H9 (cell line): ENCODE results near the gene HS6ST2. TPM values are rescaled to one million over a fixed set of nuclear protein-coding genes. Genes with fewer than 3 reads are reported as not detected.

ENCODE experiments used
- DNase-seq: peaks from one replicate; pipeline ENCODE4 v3.0.0-alpha.2; 2017
- H2AFZ ChIP-seq: one replicate; pipeline ENCODE4 v1.6.1; 2013; ENCODE audit warnings: mild to moderate bottlenecking, low read length, control low read depth, moderate library complexity
- H2AK5ac ChIP-seq: 2 replicates; pipeline ENCODE4 v1.6.1; 2013; ENCODE audit warnings: low read length, control low read depth, mixed read lengths; ENCODE audit not compliant: insufficient read length
- H2BK120ac ChIP-seq: one replicate; pipeline ENCODE4 v1.6.1; 2013; ENCODE audit warnings: low read depth, mild to moderate bottlenecking, low read length, control low read depth, inconsistent platforms; ENCODE audit not compliant: poor library complexity, severe bottlenecking
- H2BK12ac ChIP-seq: 2 replicates; pipeline ENCODE4 v1.6.1; 2013; ENCODE audit warnings: low read length, control low read depth, mixed read lengths, low read depth; ENCODE audit not compliant: insufficient read length
- H2BK15ac ChIP-seq: 2 replicates; pipeline ENCODE4 v1.6.1; 2013; ENCODE audit warnings: low read depth, low read length, control low read depth
- H2BK20ac ChIP-seq: one replicate; pipeline ENCODE4 v1.6.1; 2013; ENCODE audit warnings: low read depth, mild to moderate bottlenecking, low read length, control low read depth, inconsistent platforms; ENCODE audit not compliant: poor library complexity, severe bottlenecking
- H2BK5ac ChIP-seq: 2 replicates; pipeline ENCODE4 v1.6.1; 2013; ENCODE audit warnings: low read length, control low read depth, mixed read lengths; ENCODE audit not compliant: insufficient read length
- H3K14ac ChIP-seq: 2 replicates; pipeline ENCODE4 v1.6.1; 2013; ENCODE audit warnings: low read length, control low read depth; ENCODE audit not compliant: insufficient read depth
- H3K18ac ChIP-seq: 2 replicates; pipeline ENCODE4 v1.6.1; 2013; ENCODE audit warnings: low read depth, mild to moderate bottlenecking, mixed read lengths, low read length, control low read depth; ENCODE audit not compliant: insufficient read length
- H3K23ac ChIP-seq: 2 replicates; pipeline ENCODE4 v1.6.1; 2013; ENCODE audit warnings: low read length, control low read depth, mixed read lengths, low read depth; ENCODE audit not compliant: insufficient read length
- H3K23me2 ChIP-seq: 2 replicates; pipeline ENCODE4 v1.6.1; 2013; ENCODE audit warnings: low read depth, mild to moderate bottlenecking, mixed read lengths, low read length, control low read depth; ENCODE audit not compliant: insufficient read length, poor library complexity, severe bottlenecking
- H3K27ac ChIP-seq: 2 replicates; pipeline ENCODE4 v1.5.1; 2013; ENCODE audit warnings: low read length, control low read depth, mixed read lengths, low read depth; ENCODE audit not compliant: insufficient read length
- H3K27me3 ChIP-seq: 2 replicates; pipeline ENCODE4 v1.6.1; 2013; ENCODE audit warnings: low read length, control low read depth, inconsistent platforms; ENCODE audit not compliant: insufficient read depth
- H3K4ac ChIP-seq: 2 replicates; pipeline ENCODE4 v1.6.1; 2013; ENCODE audit warnings: low read depth, mild to moderate bottlenecking, control low read depth, inconsistent platforms, low read length, moderate library complexity
- H3K4me1 ChIP-seq: 2 replicates; pipeline ENCODE4 v1.6.1; 2013; ENCODE audit warnings: low read length, control low read depth, inconsistent platforms; ENCODE audit not compliant: insufficient read depth
- H3K4me2 ChIP-seq: 2 replicates; pipeline ENCODE4 v1.6.1; 2013; ENCODE audit warnings: low read length, control low read depth, mixed read lengths; ENCODE audit not compliant: insufficient read length, insufficient read depth
- H3K56ac ChIP-seq: 2 replicates; pipeline ENCODE4 v1.6.1; 2013; ENCODE audit warnings: low read depth, mild to moderate bottlenecking, mixed read lengths, low read length, control low read depth; ENCODE audit not compliant: insufficient read length
- H3K79me1 ChIP-seq: 2 replicates; pipeline ENCODE4 v1.6.1; 2013; ENCODE audit warnings: low read depth, mild to moderate bottlenecking, moderate library complexity, low read length, control low read depth, inconsistent platforms; ENCODE audit not compliant: insufficient read depth, poor library complexity, severe bottlenecking
- H3K79me2 ChIP-seq: 2 replicates; pipeline ENCODE4 v1.6.1; 2013; ENCODE audit warnings: low read length, control low read depth, inconsistent platforms; ENCODE audit not compliant: insufficient read depth
- H3K9ac ChIP-seq: 2 replicates; pipeline ENCODE4 v1.6.1; 2013; ENCODE audit warnings: low read length, control low read depth, mixed read lengths; ENCODE audit not compliant: insufficient read length; ENCODE audit errors: extremely low read depth
- H3K9me3 ChIP-seq: one replicate; pipeline ENCODE4 v1.6.1; 2013; ENCODE audit warnings: low read depth, low read length, inconsistent platforms; ENCODE audit not compliant: control insufficient read depth
- H3T11ph ChIP-seq: one replicate; pipeline ENCODE4 v1.6.1; 2013; ENCODE audit warnings: mild to moderate bottlenecking, low read length, control low read depth, inconsistent platforms
- H4K20me1 ChIP-seq: one replicate; pipeline ENCODE4 v1.6.1; 2013; ENCODE audit not compliant: control insufficient read depth, insufficient read length, insufficient read depth
- H4K5ac ChIP-seq: 2 replicates; pipeline ENCODE4 v1.6.1; 2013; ENCODE audit warnings: low read depth, mild to moderate bottlenecking, mixed read lengths, low read length, control low read depth; ENCODE audit not compliant: insufficient read length
- H4K8ac ChIP-seq: replicated peaks from 2 replicates; pipeline ENCODE4 v1.6.1; 2013; ENCODE audit warnings: low read length, control low read depth, mixed read lengths, low read depth; ENCODE audit not compliant: insufficient read length
- H4K91ac ChIP-seq: 2 replicates; pipeline ENCODE4 v1.6.1; 2013; ENCODE audit warnings: low read depth, mild to moderate bottlenecking, moderate library complexity, mixed read lengths, low read length, control low read depth; ENCODE audit not compliant: insufficient read length
- H3K27ac Mint-ChIP-seq, 3 experiments: 2 replicates in 2 of 3; 3 replicates in 1 of 3; pipeline ENCODE4 v1.8.0; 2020 to 2021; ENCODE audit warnings: mixed read lengths in 3 of 3, mild to moderate bottlenecking in 1 of 3, moderate library complexity in 1 of 3
- H3K27me3 Mint-ChIP-seq: 2 replicates; pipeline ENCODE4 v1.8.0; 2021; ENCODE audit warnings: low read depth, mild to moderate bottlenecking, moderate library complexity, mixed read lengths
- H3K36me3 Mint-ChIP-seq, 3 experiments: 2 replicates in 2 of 3; 3 replicates in 1 of 3; pipeline ENCODE4 v1.8.0; 2020 to 2021; ENCODE audit warnings: low read depth in 3 of 3, mixed read lengths in 3 of 3; ENCODE audit not compliant: insufficient read depth in 1 of 3
- H3K4me1 Mint-ChIP-seq, 2 experiments: 2 replicates each; pipeline ENCODE4 v1.8.0; 2020; ENCODE audit warnings: mixed read lengths in 2 of 2
- H3K4me3 Mint-ChIP-seq, 2 experiments: 2 replicates in 1 of 2; 3 replicates in 1 of 2; pipeline ENCODE4 v1.8.0; 2020 to 2021; ENCODE audit warnings: mild to moderate bottlenecking in 2 of 2, mixed read lengths in 2 of 2, moderate library complexity in 1 of 2
- H3K9me3 Mint-ChIP-seq, 2 experiments: 2 replicates in 1 of 2; 3 replicates in 1 of 2; pipeline ENCODE4 v1.8.0; 2020; ENCODE audit warnings: mild to moderate bottlenecking in 2 of 2, mixed read lengths in 2 of 2, moderate library complexity in 1 of 2
- WGBS: extraction: QIAGEN DNeasy Blood & Tissue Kit; methylation state at CpG from one replicate; pipeline ENCODE4 v1.1.7; 2013; ENCODE audit warnings: missing lambda C conversion rate, low lambda C conversion rate, mixed read lengths; ENCODE audit not compliant: insufficient read length; ENCODE audit errors: extremely low coverage; 5-methylcytosine and 5-hydroxymethylcytosine counted together
- total RNA-seq: library from RNA; stranded (reverse); gene quantifications from 2 replicates; pipeline ENCODE4 v1.2.1, GENCODE V29; 2021
- TF ChIP-seq, protein P1 (sequence below): fragments of 200-600 bp; sonication (generic); conservative IDR thresholded peaks from 3 replicates; pipeline ENCODE4 v1.8.0; 2021; ENCODE audit warnings: antibody characterized with exemption, mild to moderate bottlenecking

Gene HS6ST2
- total RNA-seq, 1 experiment from 2014 or later, result 4.8 TPM

DNA sequence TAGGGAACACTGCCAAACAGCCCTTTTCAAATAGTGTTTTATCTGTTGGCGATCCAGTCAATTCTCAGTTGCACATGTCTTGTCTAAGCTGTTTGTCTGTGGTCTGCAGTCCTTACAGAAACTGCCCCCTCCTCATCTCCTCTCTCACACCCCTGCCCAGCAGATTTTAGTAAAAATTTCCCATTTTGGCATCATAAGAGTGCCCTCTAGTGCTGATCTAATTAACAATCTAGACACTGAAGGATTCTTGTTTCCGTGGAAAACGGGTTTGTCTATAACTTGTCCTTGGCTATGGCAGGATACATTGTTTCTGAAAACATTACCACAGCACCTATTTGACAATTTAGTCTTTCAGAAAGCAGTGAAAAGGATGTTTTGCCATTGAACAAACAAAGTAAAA lies 242.4 kb downstream of the HS6ST2 start:
- Histone ChIP-seq H2AFZ (no peak overlapping the region), H3K14ac (no peak overlapping the region), H3K56ac (no peak overlapping the region), H2BK20ac (no peak overlapping the region), H4K20me1 (no peaks in the 10 kb centered on the region), H3K18ac (no peak overlapping the region), H2BK5ac (no peak overlapping the region), H3K4ac (no peak overlapping the region), H2BK120ac (no peak overlapping the region), H4K8ac (no peak overlapping the region), H2BK15ac (no peak overlapping the region), H4K91ac (no peak overlapping the region), H2BK12ac (no peak overlapping the region), H3T11ph (no peak overlapping the region), H3K9ac (no peak overlapping the region), H3K4me1 (no peaks in the 10 kb centered on the region), H3K23ac (no peak overlapping the region), H2AK5ac (no peak overlapping the region), H3K27me3 (no peaks in the 10 kb centered on the region), H4K5ac (no peak overlapping the region), H3K23me2 (no peaks in the 10 kb centered on the region), H3K27ac (no peak overlapping the region), H3K79me1 (no peaks in the 10 kb centered on the region), H3K9me3 (no peaks in the 10 kb centered on the region), H3K4me2 (no peak overlapping the region), H3K79me2 (no peaks in the 10 kb centered on the region; the same call in 1 of the 2 replicates)
- H3K4me1 Mint-ChIP-seq, result peaks cover under 1 to 3% of the 10 kb centered on the region in 2 experiments; a peak in 1 of 4 replicates
- no peaks in the 10 kb centered on the region for H3K9me3 Mint-ChIP-seq
- DNase-seq, result no peak
- peaks cover 55% of the 10 kb centered on the region for H3K27me3 Mint-ChIP-seq
- WGBS, result no CpG with 5 or more reads among the region's 3 CpGs
- TF ChIP-seq, protein P1, sequence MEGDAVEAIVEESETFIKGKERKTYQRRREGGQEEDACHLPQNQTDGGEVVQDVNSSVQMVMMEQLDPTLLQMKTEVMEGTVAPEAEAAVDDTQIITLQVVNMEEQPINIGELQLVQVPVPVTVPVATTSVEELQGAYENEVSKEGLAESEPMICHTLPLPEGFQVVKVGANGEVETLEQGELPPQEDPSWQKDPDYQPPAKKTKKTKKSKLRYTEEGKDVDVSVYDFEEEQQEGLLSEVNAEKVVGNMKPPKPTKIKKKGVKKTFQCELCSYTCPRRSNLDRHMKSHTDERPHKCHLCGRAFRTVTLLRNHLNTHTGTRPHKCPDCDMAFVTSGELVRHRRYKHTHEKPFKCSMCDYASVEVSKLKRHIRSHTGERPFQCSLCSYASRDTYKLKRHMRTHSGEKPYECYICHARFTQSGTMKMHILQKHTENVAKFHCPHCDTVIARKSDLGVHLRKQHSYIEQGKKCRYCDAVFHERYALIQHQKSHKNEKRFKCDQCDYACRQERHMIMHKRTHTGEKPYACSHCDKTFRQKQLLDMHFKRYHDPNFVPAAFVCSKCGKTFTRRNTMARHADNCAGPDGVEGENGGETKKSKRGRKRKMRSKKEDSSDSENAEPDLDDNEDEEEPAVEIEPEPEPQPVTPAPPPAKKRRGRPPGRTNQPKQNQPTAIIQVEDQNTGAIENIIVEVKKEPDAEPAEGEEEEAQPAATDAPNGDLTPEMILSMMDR, result peak; percentile 64
- no peaks in the 10 kb centered on the region for H3K36me3 Mint-ChIP-seq
- H3K4me3 Mint-ChIP-seq, result no peak overlapping the region
- H3K27ac Mint-ChIP-seq, result no peak overlapping the region
